Kidney (tissue), 14 donors: ENCODE results near the gene KDM3A. TPM values are rescaled to one million over a fixed set of nuclear protein-coding genes. Genes with fewer than 3 reads are reported as not detected.
A peak's percentile ranks its signal among the peaks of the same experiment; 100 is the strongest.

Experiments
- DNase-seq, 5 donors: peaks; one replicate each; pipeline ENCODE4 v3.0.0-alpha.2; 2013 to 2020
- FAIRE-seq: peaks from 2 replicates; lab custom pipeline; 2012; peaks lifted over from hg19 to GRCh38; lab: Jason Lieb, UNC
- H3K27ac ChIP-seq, 2 donors: one replicate each; pipeline ENCODE4 v1.7.0; 2013; ENCODE audit warnings: low read depth in 2 of 2, low read length in 2 of 2, inconsistent platforms in 1 of 2
- H3K27me3 ChIP-seq: one replicate; pipeline ENCODE4 v1.7.1; 2013; ENCODE audit warnings: low read length, inconsistent platforms; ENCODE audit not compliant: control insufficient read depth, insufficient read depth
- H3K36me3 ChIP-seq, 3 donors: one replicate each; pipeline versions ENCODE4 v1.7.0 to v1.7.1; 2013; ENCODE audit warnings: low read length in 3 of 3, control low read depth in 1 of 3, inconsistent platforms in 1 of 3; ENCODE audit not compliant: insufficient read depth in 3 of 3, control insufficient read depth in 2 of 3
- H3K4me1 ChIP-seq, 3 donors: one replicate each; pipeline versions ENCODE4 v1.7.0 to v1.7.1; 2013; ENCODE audit warnings: low read length in 3 of 3, inconsistent platforms in 1 of 3, low read depth in 1 of 3; ENCODE audit not compliant: control insufficient read depth in 2 of 3, insufficient read depth in 2 of 3
- H3K4me3 ChIP-seq, 3 donors: one replicate each; pipeline versions ENCODE4 v1.7.0 to v1.8.1; 2013; ENCODE audit warnings: low read length in 3 of 3, control low read depth in 1 of 3, inconsistent platforms in 1 of 3
- H3K9ac ChIP-seq, 3 donors: one replicate each; pipeline versions ENCODE4 v1.7.0 to v1.7.1; 2013; ENCODE audit warnings: low read length in 3 of 3, control low read depth in 1 of 3, inconsistent platforms in 1 of 3
- H3K9me3 ChIP-seq, 3 donors: one replicate each; pipeline versions ENCODE4 v1.7.0 to v1.7.1; 2013; ENCODE audit warnings: low read length in 3 of 3, control low read depth in 1 of 3, inconsistent platforms in 1 of 3; ENCODE audit not compliant: control insufficient read depth in 2 of 3, insufficient read depth in 1 of 3
- CTCF ChIP-seq: IDR thresholded peaks from 3 replicates; pipeline ENCODE4 v1.5.1; 2012; ENCODE audit warnings: mild to moderate bottlenecking, moderate library complexity, borderline replicate concordance; ENCODE audit not compliant: insufficient read depth; ENCODE audit errors: extremely low read depth
- intact Hi-C: fragments of 100-400 bp; cut with DNase I; formaldehyde crosslinking; loops from one replicate; pipeline ENCODE4 v1.11.1; 2022
- polyA plus RNA-seq: library from polyadenylated mRNA; stranded (reverse); fragments of 350-450 nt; fragmentation: Illumina TruSeq; extraction: RNeasy Lipid Tissue Mini Kit (QIAGEN cat#74804); gene quantifications from one replicate; pipeline ENCODE4 v1.2.3, GENCODE V29; 2014; ENCODE audit warnings: low read depth, low replicate concordance; ENCODE audit not compliant: insufficient read depth
- total RNA-seq: library from RNA; stranded (reverse); fragmentation: NEBNext Ultra II Directional; extraction: Animal tissue kit (Norgen Biotek cat#: 25700); gene quantifications from one replicate; pipeline ENCODE4 v1.2.1, GENCODE V29; 2021
- donor health status: control.
- donor health status: control.
- donor health status: control.
- donor health status: control.
- donor health status: control.
- donor health status: DM: yes; HTN: yes; CAD: no.
- donor health status: Normal renal cell carcinoma (clear cell type).

Gene KDM3A
- total and polyA plus RNA-seq, 2 donors from 2014 or later: 10.9 to 43.8 TPM

DNA sequence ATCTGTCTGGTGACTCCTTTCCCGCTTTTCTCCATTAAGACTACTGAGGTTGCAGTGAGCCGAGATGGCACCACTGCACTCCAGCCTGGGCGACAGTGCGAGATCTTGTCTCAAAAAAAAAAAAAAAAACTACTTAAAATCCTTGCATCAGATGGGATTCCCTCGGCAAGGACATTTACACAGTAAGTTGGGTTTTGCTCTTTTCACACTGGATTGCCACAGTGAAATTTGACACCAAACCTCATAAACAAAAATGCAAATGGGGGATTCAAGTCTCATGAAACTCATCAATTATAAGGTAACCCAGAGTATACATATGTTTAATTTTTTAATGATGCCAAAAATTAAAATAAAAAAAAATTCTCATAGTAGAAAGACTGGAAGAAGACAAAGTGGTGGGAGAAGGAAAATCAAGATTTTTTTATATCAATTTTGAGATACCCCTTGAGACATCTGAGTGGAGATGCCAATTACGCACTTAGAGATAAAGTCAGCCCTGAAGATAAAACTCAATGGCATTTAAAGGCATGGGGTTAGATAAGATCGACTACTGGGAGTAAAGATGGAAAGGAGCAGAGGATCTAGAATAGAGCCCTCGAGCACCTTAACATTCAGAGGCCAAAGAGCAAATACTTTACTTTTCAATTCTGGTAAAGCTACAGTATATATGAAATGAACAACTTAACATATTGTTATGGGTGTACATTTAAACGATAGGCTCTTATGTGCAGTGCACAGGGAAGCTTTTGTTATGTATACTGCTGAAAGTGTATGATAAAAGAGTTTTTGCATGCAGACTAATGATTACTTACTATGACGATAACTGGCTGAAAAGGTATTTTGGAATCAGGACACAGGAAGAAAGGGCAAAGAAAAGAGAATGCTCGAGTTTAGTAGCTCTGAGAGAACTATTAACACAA lies 84.5 kb downstream of the KDM3A start:
- no peak overlapping the region for H3K27ac ChIP-seq
- H3K36me3 ChIP-seq: peaks cover 0 to 11% (median 8%) of the 10 kb centered on the region in 3 donors
- H3K27me3 ChIP-seq: no peaks in the 10 kb centered on the region
- TF ChIP-seq CTCF: no peak
- DNase-seq (peak in 1 of 5 donors; percentile 1), FAIRE-seq (no peak)
- H3K9ac ChIP-seq: no peak overlapping the region
- H3K9me3 ChIP-seq: no peaks in the 10 kb centered on the region
- H3K4me1 ChIP-seq: no peaks in the 10 kb centered on the region
- no peak overlapping the region for H3K4me3 ChIP-seq
- intact Hi-C loops: no loop called here

DNA sequence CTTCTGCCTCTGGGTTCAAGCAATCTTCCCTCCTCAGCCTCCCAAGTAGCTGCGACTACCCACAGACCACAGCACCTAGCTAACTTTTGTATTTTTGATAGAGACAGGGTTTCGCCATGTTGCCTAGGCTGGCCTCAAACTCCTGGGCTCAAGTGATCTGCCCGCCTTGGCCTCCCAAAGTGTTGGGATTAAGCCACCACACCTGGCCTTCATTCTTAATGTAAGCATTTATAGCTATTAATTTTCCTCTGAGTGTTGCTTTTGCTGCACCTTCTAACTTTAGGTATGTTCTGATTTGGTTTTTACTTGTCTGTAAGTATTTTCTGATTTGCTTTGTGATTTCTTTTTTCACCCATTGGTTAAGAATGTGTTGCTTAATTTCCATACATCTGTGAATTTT lies 92.4 kb downstream of the KDM3A start:
- no peaks in the 10 kb centered on the region for H3K27me3 ChIP-seq
- no peaks in the 10 kb centered on the region for H3K4me1 ChIP-seq
- FAIRE-seq (no peak), DNase-seq (no peak)
- no peak overlapping the region for H3K9ac ChIP-seq
- no peak for TF ChIP-seq CTCF
- peaks cover 0 to under 1% (median 0%) of the 10 kb centered on the region in 3 donors for H3K36me3 ChIP-seq
- intact Hi-C loops: no loop called here
- no peak overlapping the region for H3K4me3 ChIP-seq
- H3K27ac ChIP-seq: no peak overlapping the region
- H3K9me3 ChIP-seq: no peaks in the 10 kb centered on the region

DNA sequence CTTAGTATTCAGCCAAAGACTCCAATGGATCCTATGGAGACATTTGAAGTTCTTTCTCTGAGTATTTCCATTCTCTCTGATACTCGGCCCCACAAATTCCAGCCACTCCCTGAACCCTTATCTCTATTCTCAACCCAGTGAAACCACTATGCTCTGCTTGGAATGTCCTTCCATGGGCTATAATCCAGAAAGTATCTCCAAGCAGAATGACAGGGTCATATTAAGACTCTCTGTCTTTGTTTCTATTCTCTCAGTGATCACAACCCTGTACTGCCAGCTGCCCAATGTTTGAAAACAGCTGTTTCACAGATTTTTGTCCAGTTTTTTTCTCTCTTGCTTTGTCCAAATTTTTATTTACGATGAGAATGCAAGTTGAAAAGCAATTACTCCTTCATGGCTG lies 100.2 kb downstream of the KDM3A start:
- intact Hi-C loops: no loop called here
- no peak overlapping the region for H3K27ac ChIP-seq
- no peaks in the 10 kb centered on the region for H3K4me1 ChIP-seq
- no peaks in the 10 kb centered on the region for H3K27me3 ChIP-seq
- H3K9ac ChIP-seq: no peak overlapping the region
- no peak for TF ChIP-seq CTCF
- FAIRE-seq (no peak), DNase-seq (peak in 1 of 5 donors; percentile 34)
- no peaks in the 10 kb centered on the region for H3K9me3 ChIP-seq
- H3K36me3 ChIP-seq: no peaks in the 10 kb centered on the region
- H3K4me3 ChIP-seq: no peak overlapping the region

Other genes starting within 250 kb of the KDM3A start
- gene IMMT, start 245.9 kb upstream of the KDM3A start, total RNA-seq: 74.0 TPM
- gene IMMT, start 245.9 kb upstream of the KDM3A start, polyA plus RNA-seq: 113 TPM
- gene MRPL35, start 241.9 kb upstream of the KDM3A start, total RNA-seq: 35.0 TPM
- gene MRPL35, start 241.9 kb upstream of the KDM3A start, polyA plus RNA-seq: 93.1 TPM
- 4.3 TPM for gene REEP1, start 103.7 kb upstream of the KDM3A start, total RNA-seq
- 3.3 TPM for gene REEP1, start 103.7 kb upstream of the KDM3A start, polyA plus RNA-seq
- 162 TPM for gene CHMP3, start 122.1 kb downstream of the KDM3A start, total RNA-seq
- gene CHMP3, start 122.1 kb downstream of the KDM3A start, polyA plus RNA-seq: 123 TPM
- gene RNF103, start 182.5 kb downstream of the KDM3A start, total RNA-seq: 29.9 TPM
- 12.5 TPM for gene RNF103, start 182.5 kb downstream of the KDM3A start, polyA plus RNA-seq